ENCODE data around the gene LTBP3.
A peak's percentile ranks its signal among the peaks of the same experiment; 100 is the strongest.

LTBP3 gene

DNA sequence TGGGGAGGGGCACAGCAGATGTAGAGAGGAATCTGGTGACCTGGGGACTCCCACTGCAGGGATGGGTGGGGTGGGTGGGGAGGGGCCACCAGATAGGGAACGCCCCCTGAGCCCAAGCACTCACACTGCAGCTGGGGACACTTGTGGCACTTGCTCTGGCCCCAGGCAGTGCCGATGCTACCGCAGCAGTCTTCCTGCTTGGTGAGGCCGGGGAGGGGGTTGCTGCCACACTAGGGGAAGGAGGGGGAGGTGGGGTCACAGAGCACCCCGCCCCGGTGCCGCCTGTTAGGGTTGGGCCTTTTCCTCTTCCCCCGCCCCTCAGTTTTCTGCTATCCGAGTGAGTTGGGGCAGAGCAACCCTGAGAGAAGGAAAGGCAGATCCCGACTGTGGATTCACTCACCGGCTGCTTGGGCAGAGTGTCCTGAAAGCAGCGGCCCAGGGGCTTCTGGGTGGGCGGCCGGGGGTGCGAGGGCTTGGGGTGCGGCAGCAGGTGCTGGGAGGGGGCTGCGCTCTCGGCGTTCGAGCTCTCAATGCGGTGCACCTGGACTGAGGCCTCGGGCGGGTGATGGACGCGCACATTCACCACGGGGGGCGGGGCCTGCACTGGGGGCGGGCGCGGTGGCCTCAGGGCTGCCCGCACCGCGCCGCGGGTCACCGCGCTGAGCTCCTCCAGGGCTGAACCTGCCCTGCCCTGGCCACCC lies 4.7 kb downstream of the LTBP3 start:
- DNase-seq (ENCODE audit: low spot score): no peak

DNA sequence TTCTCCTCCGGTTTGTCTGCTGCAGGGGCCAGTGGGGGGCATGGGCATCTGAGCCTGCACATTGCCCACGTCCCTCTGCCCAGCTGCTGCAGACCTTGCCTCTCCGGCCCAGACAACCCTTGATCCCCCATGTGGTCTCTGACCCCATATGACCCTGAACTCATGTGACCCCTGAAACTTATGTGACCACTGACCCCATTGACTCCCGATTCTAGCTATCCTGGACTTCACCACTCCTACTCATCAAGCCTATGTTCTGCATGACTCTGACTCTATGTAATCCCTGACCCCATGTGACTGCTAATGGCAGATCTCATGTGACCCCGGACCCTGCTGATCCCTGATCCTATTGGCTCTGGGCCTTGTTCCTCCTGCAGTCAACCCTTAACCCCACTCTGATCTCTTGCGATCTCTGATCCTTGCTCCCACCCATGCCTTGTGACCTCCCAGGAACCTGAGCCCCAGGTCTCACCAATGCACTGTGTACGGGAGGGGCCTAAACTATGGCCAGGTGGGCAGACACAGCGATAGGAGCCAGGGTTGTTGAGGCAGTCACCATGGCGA lies 5.7 kb downstream of the LTBP3 start:
- DNase-seq (ENCODE audit: low spot score): no peak

DNA sequence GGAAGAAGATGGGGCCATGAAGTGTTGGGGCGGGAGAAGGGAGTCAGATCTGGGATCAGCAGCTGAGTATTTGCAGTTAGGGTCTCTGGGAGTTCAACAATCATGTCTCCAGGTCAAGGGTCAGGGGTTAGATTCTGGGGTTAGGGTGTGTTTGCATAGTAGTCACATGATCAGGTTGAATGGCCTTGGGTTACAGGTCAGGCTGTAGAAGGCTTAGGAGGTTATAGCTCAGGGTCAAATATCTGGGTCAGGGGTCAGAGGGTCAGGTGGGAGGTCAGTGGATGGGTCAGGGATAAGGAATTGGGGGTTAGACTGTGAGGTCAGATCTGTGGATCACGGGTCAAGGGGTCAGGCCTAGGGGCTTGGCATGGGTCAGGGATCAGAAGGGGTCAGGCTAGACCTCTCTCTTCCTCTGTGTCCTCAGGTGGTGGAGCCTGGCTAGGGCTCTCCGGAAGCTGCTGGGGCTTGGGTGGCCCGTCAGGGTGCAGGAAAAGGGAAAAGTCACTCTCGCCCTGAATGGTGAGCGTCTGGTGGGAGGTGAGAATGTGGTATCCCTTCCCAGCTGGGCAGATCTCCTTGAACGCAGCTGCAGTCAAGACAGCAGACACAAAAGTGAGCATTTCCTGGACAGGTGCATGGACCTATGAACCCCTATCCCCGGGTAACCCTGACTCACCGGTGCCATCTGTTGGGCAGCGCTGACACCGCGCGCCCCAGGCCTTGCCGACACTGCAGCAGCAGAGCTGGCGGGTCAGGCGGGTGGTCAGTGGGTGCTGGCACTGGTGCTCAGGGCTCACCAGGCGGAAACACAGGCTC lies 6.4 kb downstream of the LTBP3 start:
- no peak for DNase-seq (ENCODE audit: low spot score)

DNA sequence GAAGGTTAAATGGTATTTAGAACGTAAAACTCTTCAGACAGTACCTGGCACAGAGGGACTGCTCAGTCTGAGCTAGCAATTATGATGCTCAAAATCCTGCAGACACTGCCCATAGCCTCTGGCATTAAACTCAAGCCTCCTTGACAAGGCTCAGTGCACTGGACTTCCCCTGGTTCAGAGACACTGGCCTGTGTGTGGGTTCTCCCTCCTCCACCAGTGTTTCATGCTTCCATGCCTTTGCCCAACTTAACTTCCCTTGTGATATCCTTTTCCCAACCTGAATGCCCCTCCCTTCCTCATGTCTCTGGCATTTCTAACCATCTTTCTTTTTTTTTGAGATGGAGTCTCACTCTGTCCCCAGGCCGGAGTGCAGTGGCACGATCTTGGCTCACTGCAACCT lies 9.1 kb downstream of the LTBP3 start:
- no peak for DNase-seq (ENCODE audit: low spot score)

DNA sequence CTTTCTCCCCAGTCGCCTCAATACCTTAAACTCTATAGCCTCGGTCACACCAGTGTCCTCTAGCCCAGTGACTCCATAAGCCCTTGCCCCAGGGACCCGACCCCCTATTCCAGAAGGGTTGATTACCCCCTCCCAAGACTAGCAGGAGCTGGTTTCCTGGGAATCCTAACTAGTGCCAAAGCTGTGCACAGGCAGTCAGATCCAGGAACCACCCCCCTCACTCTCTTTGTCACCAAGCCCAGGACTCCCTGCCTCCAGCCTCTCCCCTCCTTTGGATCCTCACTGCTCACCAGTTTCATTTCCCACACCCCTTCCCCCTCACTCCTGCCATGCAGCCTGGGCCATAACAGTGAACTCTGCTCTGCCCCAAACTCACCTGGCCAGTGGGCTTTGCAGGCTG lies 9.8 kb downstream of the LTBP3 start:
- no peak for DNase-seq (ENCODE audit: low spot score)

DNA sequence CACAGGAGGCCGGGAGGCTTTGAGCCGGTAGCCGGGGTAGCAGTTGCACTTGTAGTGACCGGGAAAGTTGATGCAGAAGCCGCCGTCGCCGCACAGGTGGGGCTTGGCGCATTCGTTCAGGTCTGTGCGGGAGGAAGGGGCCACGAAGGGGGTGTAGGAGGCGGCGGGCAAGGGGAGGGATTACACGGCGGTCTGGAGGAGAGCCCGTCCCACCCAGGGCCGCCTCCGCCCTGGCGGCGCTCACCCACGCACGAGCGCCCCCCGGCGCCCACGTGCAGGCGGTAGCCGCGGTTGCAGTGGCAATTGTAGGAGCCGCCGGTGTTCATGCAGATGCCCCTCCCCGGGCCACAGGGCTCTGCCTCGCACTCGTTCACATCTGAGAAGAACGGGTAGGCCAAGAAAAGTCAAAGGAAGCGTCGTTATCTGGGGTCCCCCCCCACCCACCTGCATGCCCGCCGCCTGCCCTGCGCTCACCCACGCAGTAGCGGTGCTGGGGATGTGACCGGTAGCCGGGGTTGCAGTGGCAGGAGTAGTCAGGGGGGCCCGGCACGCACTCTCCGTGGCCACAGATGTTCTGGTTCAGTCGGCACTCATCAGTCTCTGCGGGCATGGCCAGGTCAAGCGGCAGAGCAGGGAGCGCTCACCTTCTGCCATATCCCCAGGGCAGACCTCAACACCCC lies 10.6 kb downstream of the LTBP3 start:
- DNase-seq (ENCODE audit: low spot score): no peak

DNA sequence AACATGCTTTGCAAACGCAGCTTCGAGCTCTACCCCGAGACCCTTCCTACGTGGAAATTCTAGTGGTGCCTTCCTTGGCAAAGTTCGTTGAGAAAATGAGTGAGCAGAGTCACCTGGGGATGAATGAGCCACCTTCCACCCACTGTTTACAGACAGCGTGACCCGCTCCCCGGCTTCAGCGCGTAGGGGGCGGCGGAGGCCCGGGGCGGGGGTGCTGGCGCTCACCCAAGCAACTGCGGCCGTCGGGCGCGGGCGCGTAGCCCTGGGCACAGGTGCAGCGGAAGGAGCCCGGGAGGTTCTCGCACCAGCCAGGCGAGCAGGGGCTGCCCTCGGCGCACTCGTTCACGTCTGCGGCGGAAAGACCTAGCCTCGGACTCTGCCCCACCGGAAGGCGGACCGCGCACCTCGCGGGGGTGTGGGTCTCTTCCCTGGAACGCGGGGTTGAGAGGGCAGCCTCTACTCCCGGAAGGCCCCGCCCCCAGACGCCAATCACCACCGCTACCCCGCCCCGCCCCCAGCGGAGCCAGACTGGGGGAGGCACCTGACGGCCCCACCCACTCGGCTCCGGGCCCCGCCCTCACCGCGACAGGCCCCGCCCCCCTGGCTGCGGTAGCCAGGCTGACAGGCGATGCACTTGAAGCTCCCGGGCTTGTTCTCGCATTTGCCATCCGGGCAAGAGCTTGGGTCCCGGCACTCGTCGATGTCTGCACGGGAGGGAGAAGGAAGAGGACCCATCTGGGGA lies 11.8 kb downstream of the LTBP3 start:
- DNase-seq (ENCODE audit: low spot score): peak; percentile 78

DNA sequence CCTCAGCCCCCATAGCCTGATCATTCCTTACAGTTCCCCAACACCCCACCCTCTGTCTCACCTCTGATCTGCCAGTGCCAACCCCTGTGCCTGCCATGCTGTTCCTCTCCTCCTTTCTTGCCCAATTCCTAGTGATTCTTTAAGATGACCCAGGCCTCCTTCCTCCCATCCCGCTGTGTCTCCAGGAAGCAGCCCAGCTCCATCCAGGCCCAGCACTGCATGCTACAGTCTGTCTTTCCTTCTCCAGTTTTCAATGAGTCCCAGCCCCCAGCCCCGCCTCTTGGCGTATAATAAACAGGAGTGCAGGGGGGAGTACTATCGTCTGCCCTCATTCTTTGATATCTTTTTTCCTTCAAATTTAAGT lies 12.3 kb downstream of the LTBP3 start:
- no peak for DNase-seq (ENCODE audit: low spot score)

DNA sequence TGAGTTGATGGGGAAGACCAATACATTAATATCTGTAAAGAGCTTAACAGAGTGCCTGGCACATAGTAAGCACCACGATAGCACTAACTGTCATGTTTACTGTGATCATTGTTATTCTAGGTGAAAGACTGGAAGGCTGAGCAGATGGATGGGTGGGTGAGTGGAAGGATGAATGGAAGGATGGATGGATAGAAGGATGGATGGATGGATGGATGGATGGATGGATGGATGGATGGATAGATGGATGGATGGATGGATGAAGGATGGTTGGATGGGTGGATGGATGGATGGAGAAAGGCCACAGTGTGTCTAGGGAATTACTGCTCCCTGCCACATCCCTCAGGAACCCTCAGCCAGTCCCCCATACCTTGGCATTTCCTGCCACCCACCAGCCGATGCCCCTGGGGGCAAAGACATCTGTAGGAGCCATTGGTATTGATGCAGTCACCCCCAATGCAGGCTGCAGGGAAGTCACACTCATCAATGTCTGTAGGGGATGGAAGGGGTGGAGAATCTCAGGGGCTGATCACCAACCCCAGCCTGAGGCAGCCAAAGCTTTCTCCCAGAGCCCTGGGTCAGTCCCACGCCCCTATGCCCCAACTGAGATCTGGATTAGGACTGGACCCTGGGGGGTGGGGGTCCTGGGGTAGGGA lies 15.3 kb downstream of the LTBP3 start:
- DNase-seq (ENCODE audit: low spot score): no peak

DNA sequence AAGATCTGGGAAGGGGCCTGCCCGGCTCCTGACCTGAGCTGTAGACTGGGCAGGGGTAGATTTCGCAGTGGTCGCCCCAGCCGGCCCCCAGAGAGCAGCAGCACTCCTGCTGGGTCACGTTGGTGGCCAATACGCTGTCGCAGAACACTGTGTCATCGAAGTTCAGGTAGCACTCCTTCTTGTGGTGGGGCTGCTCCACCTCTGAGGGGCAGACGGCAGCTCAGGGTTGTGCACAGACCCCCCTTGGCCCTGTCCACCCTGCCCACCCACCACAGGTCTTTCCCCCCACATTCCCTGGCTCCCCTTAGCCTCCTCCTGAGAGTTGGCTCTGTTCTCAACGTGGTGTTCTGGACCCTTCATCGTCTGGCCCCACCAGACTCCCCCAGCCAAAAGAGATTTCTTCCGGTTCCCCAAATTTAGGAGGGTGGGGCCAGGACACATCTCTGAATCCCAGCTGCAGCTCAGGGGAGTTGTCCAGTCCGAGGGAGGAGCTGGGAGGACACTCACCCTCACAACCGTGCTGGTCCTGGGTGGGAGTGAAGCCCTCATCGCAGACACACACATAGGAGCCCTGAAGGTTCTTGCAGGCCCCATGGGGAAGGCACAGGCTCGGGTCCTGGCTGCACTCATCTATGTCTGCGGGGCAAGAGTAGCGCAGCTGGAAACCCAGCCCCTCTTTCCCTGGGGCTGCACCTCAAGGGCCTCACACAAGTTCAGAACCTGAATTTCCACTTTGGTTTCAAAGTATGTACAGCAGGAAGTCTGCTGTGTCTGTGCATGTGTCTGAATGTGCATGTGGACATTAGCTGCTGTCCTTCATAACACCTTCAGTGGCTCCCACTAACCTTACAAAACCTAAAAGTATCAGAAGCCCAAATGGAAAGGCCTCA lies 16.8 kb downstream of the LTBP3 start:
- DNase-seq (ENCODE audit: low spot score): no peak

DNA sequence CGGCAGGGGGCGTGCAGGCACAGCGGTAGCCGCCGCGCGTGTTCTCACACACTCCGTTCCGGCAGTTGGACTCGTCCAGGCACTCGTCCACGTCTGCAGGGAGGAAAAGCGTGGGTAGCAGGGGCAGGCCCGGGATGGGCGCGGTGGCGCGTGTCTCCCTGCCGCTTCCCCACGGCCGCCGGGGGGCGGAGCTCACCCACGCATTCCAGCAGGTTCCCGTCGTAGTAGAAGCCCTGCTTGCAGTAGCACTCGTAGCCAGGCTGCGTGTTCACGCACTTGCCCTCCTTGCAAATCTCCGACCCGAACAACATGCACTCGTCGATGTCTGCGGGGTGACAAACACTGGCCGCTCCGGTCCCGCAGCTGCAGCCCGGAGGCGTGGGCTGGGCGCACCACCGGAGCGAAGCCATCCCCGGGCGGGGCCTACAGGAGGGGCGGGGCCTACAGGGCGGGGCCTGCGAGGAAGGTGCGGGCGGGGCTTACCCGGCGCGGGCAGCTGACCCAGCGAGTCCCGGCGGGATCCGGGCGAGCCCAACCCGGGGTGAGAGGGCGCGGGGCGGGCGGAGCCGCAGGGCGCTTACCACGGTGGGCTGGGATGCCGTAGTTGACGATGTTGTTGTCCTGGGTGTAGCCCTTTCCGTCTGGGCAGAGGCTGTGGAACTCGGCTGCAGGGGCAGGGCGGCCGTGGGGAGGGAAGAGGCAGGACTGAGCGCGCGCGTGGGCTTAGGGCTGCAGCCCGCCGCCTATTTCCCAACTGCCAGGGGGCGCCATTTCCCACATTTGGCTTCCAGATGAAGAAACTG lies 17.7 kb downstream of the LTBP3 start:
- peak; percentile 90 for DNase-seq (ENCODE audit: low spot score)

DNA sequence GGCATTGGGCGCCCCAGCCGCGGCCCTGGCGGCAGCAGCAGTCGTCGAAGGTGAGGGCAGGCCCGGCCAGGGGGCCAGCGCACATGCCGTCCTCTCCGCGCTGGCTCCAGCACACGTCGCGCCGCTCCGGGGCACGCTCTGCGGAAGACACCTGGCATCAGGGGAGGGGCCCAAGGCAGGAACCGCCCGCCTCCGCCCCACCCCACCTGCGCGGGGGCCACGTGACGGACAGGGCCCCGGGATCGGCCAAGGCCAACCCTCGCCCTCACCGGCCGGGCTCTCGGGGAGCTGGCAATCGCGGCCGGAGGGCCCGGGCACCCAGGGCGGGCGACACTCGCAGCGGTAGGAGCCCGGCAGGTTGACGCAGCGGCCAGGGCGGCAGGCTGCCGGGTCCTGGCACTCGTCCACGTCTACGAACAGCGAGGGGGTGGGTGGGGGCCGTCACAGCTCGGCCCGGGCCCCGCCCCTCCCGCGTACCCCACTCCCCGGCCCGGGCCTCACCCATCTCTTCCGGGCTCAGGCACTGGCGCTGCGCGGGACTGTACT lies 18.3 kb downstream of the LTBP3 start:
- DNase-seq (ENCODE audit: low spot score): no peak

DNA sequence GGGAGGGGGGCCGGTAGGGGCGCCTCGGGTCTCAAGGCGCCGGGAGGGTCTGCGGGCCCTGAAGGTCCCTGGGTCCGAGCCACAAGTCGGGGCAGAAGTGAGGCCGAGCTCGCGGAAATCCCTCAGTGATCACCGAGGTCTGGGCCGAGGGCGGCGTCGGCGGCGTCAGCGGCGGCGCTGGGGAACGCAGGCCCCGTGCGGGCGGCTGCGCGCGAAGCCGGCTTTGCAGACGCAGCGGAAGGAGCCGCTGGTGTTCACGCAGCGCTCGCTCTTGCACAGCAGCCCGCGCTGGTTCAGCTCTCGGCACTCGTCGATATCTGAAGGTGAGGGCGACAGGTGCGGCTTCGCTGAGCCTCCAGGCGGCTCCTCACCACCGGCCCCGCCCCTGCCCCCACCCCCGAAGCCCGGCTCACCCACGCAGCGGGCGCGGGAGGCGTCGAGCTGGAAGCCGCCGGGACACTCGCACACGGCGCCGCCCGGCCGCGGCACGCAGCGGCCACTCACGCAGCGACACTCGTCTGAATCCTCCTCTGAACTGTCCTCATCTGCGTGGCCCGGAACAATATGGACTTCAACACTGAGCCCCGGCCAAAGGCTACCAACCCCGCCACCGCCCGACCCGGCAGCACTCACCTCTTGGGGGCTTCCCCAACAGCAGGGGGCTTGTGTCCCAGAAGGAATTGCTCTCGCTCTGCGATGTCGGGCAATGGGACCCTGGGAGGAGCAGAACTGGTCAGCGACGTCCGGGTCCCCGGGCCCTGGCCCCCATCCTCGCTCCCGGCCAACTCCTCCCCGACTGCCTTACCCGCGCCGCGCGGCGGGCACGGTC lies 19.0 kb downstream of the LTBP3 start:
- DNase-seq (ENCODE audit: low spot score): no peak

DNA sequence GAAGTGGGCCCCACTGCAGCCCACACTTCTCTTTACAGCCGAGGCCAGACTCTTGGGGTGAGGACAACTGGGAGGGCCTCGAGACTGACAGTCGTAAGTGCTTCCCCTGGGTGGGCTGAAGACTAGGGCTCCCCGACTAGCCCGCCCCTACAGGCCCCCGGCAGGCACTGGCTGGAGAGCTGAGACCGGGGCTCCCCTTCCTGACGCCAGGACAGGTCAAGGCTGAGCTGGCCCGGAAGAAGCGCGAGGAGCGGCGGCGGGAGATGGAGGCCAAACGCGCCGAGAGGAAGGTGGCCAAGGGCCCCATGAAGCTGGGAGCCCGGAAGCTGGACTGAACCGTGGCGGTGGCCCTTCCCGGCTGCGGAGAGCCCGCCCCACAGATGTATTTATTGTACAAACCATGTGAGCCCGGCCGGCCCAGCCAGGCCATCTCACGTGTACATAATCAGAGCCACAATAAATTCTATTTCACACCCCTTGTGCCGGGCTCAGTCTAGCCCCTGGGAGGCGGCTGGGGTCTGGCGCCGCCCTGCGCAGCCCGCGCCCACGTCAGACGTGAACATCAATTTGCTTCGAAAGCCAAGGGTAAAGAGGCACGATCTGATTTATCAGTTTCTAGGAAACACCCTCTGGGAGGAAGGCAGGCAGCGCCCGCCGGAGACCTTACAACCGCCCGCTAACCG lies 19.8 kb downstream of the LTBP3 start:
- no peak for DNase-seq (ENCODE audit: low spot score)

DNA sequence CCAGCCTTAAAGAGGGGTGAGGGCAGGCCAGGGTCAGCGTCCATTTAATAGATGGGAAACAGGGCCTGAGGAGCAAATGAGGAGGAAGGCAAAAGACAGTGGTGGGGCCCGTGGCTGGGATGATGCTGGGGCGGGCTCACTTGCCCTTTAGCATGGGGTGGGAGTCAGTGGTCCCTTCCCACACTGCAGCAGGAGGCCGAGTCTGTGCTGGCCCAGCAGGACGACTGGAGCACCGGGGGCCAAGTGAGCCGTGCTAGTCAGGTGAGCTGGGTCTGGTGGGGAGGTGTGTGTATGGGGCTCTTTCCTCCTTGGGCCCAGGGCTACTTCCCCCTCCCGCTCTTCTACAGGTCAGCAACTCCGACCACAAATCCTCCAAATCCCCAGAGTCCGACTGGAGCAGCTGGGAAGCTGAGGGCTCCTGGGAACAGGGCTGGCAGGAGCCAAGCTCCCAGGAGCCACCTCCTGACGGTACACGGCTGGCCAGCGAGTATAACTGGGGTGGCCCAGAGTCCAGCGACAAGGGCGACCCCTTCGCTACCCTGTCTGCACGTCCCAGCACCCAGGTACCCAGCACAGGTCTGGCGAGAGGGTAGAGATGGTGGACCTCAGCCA lies 20.4 kb downstream of the LTBP3 start:
- DNase-seq (ENCODE audit: low spot score): no peak

DNA sequence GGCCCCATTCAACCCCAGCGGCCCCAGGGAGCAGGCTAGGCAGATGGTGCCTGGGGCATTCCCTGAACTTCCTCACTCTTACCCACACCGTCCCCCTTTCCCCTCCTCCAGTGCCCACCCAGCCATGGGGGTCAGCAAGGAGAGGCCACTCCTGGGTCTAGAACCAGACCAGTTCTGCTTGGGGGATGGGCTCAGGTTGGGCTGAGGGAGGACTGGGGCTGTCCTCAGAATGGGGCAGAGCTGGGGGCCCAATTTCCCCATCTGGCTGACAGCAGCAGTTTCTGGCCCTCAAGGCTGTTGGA lies 20.9 kb downstream of the LTBP3 start:
- no peak for DNase-seq (ENCODE audit: low spot score)

DNA sequence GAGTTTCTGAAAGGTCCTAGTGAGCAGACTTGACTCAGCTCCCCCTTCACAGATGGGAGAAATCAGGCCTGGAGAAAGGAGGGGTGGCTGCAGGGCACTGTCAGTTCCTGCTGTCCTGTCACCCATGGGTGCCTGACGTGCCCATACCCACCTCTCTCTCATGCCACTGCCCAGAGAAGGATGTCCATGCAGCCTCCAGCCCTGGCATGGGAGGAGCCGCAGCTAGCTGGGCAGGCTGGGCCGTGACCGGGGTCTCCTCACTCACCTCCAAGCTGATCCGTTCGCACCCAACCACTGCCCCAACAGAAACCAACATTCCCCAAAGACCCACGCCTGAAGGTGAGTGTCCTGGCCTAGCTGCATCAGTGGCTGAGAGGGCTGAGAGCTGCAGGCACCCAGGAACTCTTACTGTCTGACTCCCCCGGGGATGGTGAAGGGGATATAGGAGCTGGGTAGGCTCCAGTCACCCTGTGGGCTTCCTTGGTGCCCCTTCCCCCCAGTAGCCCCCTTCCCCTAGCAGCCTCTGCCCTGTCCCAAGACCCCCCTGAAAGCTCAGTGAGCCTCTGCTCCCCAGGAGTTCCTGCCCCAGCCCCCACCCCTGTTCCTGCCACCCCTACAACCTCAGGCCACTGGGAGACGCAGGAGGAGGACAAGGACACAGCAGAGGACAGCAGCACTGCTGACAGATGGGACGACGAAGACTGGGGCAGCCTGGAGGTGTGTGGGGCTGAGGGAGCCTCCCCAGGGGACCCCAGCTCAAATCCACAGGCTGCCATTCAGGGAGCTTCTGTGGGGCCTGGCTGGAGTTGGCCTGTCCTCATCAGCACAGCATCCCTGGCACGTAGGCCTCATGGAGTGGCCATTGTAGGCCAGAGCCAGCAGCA lies 21.5 kb downstream of the LTBP3 start:
- DNase-seq (ENCODE audit: low spot score): no peak
